Fibroblast of skin of right biceps (primary cell): ENCODE results near the gene FAM156B.
"Not testable (repeated sequence)": the region's sequence is repeated elsewhere in the genome, so short reads cannot be mapped to it uniquely, and the experiment has no call there.

Experiments
- DNase-seq: peaks from one replicate; pipeline ENCODE4 v3.0.0-alpha.2; 2013

The FAM156B gene

DNA sequence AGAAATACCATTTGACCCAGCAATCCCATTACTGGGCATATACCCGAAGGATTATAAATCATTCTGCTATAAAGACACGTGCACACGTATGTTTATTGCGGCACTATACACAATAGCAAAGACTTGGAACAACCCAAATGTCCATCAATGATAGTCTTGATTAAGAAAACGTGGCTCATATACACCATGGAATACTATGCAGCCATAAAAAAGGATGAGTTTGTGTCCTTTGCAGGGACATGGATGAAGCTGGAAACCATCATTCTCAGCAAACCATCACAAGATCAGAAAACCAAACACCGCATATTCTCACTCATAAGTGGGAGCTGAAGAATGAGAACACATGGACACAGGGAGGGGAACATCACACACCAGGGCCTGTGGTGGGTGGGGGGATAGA lies 33.1 kb downstream of the FAM156B start:
- not testable (repeated sequence) for DNase-seq

DNA sequence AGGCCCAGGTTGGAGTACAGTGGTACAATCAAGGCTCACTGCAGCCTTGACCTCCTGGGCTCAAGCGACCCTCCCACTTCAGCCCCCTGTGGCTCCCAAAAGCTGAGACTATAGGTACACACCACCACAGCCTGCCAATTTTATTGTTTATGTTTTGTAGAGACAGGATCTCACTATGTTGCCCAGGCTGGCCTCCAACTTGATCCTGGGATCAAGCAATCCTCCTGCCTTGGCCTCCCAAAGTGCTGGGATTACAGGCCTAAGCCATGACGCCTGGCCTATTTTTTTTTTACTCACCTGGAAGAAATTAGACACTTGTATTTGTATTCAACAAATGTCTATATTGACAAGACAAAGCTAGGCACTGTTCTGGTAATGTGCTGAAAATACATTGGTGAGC lies 36.1 kb downstream of the FAM156B start:
- no peak for DNase-seq

DNA sequence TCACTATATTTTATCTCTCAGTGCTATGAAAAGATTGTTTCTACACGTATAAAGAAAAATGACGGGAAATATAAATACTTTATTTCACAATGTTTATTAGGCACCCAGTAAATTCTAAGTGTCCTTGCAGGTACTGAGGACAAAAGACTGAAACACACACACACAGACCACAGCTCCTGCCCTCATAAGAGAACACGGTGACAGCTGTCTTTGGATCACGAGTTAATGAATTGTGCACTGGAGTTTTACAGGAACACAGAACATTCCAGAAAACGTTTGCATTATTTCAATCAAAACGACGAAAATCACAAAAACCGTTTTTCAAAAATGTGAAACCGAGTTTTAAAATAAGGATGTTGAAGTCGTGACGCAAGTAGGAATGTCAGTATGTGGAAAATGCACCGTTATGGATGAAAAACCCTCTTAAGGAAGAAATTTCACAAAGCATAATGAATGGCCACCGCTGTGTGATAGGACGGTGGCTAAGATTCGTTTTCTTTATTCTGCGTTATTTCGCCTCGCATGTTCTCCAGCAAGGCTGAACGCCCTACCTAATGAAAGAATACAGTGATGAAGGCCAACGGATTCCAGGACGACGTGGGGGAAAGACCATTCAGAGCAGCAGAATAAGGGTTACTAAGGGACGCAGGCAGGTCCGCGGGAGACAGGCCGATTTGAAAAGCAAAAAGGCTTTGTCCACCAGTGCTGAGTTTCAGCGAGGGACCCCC lies 37.0 kb downstream of the FAM156B start:
- no peak for DNase-seq

DNA sequence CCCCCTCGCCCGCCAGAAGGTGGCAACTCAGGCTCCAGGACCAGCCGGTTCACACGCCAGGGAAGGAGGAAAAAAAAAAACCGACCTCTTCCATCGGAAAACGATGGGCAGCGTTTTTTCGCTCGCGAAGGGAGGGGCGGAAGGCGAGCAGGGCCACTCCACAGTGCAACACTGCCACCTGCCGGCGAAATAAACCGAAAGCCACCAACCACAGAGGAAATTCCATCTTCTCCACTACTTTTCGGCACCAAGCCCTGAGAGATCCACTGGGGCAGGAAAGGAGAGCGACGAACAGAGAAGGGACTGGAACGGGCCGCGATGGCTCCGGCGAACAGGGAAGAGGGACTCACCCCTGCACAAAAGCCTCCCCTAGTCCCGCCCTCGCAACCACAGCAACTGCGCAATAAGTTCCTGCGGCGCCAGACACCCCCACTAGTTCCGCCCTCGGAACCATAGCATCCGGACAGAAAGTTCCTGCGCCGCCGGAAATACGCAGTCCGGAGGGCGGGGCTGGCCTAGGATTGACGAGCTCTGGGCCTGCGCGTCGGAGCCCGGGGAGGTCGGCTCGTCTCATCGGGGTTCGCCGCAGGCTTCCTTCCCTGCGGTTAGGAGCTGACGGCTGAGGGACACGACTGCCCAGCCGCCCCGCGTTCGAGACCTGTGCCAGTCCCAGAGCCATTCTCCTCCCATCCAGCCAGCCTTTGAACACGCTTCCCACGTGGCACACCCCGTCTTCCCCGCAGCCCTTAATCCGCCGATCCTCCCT lies 37.8 kb downstream of the FAM156B start:
- DNase-seq, result peak; percentile 96

DNA sequence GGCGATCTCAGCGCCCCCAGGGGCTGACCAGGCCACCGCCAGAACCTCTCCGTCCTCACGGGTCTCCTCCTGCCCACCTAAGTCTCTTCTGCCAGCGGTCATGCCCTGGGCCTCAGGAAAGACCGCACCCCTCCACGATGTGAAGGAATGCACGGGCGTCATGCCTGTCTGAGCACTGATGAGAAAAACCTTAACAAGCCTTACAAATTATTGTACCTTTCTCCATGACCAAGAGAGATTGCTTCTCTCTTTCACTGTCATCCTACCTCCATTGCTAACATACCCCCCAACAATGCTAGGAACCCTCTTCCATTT lies 38.3 kb downstream of the FAM156B start:
- not testable (repeated sequence) for DNase-seq

DNA sequence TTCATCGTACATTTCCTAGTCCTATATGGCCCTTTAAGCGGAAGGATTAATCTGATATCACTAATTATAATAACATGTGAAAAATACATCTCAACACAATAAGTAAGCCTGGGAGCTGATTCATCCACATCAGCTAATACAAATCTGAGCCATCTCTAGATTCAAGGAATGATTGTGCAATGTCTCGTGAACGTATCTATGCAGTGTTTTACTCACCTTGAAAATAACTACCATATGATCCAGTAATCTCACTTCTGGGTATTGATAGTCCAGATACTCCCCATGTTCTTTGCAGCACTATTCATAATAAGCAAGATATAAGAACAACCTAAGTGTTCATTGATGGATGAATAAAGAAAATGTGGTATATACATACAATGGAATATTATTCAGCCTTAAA lies 43.6 kb downstream of the FAM156B start:
- DNase-seq, result not testable (repeated sequence)

DNA sequence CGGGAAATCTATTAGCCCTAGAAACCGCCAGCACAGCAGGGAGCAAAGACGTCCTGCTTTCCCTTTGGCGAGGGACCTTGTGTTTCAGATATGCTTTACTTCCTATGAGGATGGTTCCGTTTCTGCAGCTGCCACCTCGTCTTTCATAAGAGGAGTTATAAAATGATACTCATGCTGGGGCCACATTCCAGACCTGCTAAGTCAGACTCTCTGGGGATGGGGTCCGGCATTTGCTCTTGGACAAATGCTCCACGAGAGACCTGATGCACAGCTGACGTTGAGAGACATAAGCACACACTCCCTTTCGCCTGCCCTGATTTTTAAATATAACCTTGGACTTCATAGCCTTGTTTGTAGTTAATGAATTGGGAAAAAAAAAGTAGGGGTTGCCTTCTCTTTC lies 44.6 kb downstream of the FAM156B start:
- not testable (repeated sequence) for DNase-seq

DNA sequence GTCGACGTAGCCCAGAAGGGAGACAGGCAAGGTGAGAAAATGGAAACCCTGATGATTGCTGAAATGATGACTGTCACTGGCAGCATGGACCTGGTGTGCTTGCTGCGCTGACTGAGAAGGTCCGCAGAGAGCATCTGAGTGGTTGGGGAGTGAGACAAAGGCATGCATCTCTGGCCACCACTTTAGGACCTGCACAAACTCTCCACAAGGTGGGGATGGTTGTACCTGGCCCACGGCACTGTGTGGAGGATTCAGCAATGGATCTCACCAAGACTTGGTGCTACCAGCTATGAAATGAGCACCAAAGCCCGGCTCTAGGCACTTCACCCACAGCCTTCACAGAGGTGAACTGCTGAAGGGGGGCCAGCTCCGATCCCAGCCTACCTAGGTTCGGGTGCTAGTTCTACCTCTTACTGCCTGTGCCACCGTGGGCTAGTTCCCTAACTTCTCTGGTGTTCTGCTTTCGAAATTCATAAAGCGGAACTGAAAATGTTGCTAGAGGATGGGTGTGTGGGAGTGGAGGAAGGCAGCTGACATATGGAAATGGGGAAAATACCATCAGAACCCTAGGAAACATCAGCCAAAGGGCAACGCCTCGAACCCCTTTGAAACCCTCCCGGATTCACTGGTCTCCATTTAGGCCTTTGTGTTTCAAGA lies 48.8 kb downstream of the FAM156B start:
- not testable (repeated sequence) for DNase-seq

DNA sequence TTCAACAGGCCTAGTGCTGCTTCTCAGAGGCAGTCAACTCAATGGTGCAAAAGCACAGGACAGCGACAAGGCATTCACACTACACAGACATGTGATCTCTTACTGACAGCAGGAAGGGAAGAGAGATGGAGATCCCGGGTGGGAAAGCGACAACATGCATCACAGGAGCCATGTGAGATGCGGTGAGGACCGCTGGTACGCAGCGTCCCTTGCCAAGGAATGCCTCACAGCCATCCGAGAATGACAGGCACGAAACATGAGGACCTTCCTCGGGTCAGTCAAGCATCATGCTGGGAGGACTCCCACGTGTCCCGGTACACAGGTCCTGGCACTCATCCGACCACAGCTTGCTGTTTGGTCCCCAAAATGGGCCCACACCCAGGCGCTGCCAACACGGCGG lies 50.4 kb downstream of the FAM156B start:
- DNase-seq, result not testable (repeated sequence)

DNA sequence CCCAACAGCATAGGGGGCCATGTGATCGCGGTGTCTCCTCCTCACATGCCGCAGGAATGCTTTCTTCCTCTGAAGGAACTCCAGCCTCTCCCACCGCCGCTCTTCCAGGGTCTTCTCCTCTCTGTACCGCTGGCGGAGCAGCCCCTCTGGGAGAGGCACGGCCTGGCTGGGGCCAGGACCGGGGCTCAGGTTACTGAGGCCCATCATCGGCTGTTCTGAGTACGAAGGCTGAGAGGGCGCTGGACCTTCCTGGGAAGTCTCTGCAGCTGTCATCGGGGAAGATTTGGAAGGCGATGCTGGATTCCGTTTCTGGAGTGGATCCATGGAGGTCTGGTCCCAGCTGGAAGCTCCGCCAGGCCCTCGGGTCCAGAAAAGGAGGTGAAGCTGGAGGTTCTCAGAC lies 51.1 kb downstream of the FAM156B start:
- DNase-seq, result not testable (repeated sequence)

DNA sequence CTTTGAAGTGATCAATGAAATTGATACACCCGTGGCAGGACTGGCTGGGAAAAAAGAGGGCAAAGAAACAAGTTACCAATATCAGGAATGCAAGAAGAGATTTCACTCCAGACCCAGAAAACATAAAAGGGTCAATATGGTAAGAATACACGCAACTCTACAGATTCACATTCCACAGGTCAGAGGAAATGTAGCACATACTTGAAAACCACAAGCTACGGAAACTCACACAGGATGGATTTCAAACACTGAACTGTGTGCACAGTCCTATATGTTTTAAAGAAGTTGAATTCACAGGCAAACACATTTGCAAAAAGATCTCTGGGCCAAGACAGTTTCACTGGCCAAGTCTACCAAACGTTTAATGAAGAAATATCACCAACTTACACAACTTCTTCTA lies 52.2 kb downstream of the FAM156B start:
- DNase-seq, result not testable (repeated sequence)

DNA sequence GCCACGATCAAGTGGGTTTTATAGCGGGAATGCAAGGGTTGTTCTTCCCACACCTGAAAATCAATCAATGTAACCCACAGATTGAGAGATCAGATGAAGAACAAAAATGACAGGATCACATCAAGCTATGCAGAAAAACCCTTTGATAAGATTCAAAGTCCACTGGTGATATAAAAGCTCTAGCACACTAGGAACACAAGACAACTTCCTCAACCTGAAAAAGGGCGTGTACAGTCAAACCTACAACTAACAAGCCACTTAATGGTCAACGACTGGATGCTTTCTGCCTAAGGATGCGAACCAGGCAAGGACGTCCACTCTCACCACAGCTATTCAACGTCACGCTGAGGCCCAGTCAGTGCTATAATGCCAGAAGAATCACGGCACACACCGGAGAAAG lies 52.8 kb downstream of the FAM156B start:
- not testable (repeated sequence) for DNase-seq
